ENCODE measurements around the gene LARGE1.
A peak's percentile ranks its signal among the peaks of the same experiment; 100 is the strongest.

LARGE1 gene

GRCh38 chr22:33588860-33589259, 331.4 kb downstream of the LARGE1 start:
- Histone ChIP-seq H4K8ac (ENCODE audit: low read depth, low read length) (no peak overlapping the region), H2BK120ac (ENCODE audit: insufficient read depth, low read length, poor library complexity) (no peak overlapping the region), H4K12ac (ENCODE audit: low read depth, low read length) (no peak overlapping the region), H3K4me2 (ENCODE audit: low read length) (no peak overlapping the region), H3K27me3 (ENCODE audit: insufficient read depth, low read length) (no peaks in the 10 kb centered on the region), H3K4ac (ENCODE audit: low read depth, low read length) (no peak overlapping the region), H3K79me2 (ENCODE audit: control insufficient read depth, insufficient read depth, low read length, poor library complexity) (no peaks in the 10 kb centered on the region), H3K9ac (ENCODE audit: low read length) (no peak overlapping the region), H3K14ac (ENCODE audit: low read length) (no peak overlapping the region), H2AFZ (ENCODE audit: insufficient read depth, low read length, poor library complexity) (no peak overlapping the region), H3K27ac (ENCODE audit: low read depth, low read length) (no peak overlapping the region), H2BK5ac (ENCODE audit: low read depth, low read length, poor library complexity) (no peak overlapping the region), H4K91ac (ENCODE audit: low read depth, low read length) (no peak overlapping the region), H2BK12ac (ENCODE audit: low read length) (no peak overlapping the region), H3K18ac (ENCODE audit: low read length) (no peak overlapping the region), H3K79me1 (ENCODE audit: low read length) (no peaks in the 10 kb centered on the region), H3K23ac (ENCODE audit: low read length) (no peak overlapping the region), H3K4me1 (ENCODE audit: control insufficient read depth in 1 of 2, insufficient read depth in 2 of 2, low read length in 2 of 2) (no peaks in the 10 kb centered on the region), H2AK5ac (ENCODE audit: low read length) (no peak overlapping the region), H3K4me3 (ENCODE audit: low read depth, low read length) (no peak overlapping the region), H3K36me3 (ENCODE audit: control insufficient read depth in 1 of 2, insufficient read depth in 2 of 2, low read length in 2 of 2) (no peaks in the 10 kb centered on the region), H3K9me3 (ENCODE audit: insufficient read depth, low read depth, low read length) (no peaks in the 10 kb centered on the region)
- no CpG with 5 or more reads among the region's 2 CpGs for WGBS (ENCODE audit: extremely low coverage, insufficient coverage, insufficient read length)
- DNase-seq = no peak

- Histone ChIP-seq H3K4me1 (ENCODE audit: control insufficient read depth in 1 of 2, insufficient read depth in 2 of 2, low read length in 2 of 2) (no peaks in the 10 kb centered on the region), H4K91ac (ENCODE audit: low read depth, low read length) (no peak overlapping the region), H3K23ac (ENCODE audit: low read length) (no peak overlapping the region)
Measured at GRCh38 chr22:33584152-33584551, 336.1 kb downstream of the LARGE1 start.

GRCh38 chr22:33582822-33583400, 337.4 kb downstream of the LARGE1 start:
- no CpG with 5 or more reads among the region's 1 CpG for WGBS (ENCODE audit: extremely low coverage, insufficient coverage, insufficient read length)
- H3K23ac ChIP-seq (ENCODE audit: low read length) = peak overlapping the region; percentile 69
- H3K36me3 ChIP-seq (ENCODE audit: control insufficient read depth in 1 of 2, insufficient read depth in 2 of 2, low read length in 2 of 2) = no peaks in the 10 kb centered on the region
- H3K9me3 ChIP-seq (ENCODE audit: insufficient read depth, low read depth, low read length) = no peaks in the 10 kb centered on the region
- H3K4me2 ChIP-seq (ENCODE audit: low read length) = no peak overlapping the region
- no peaks in the 10 kb centered on the region for H3K27me3 ChIP-seq (ENCODE audit: insufficient read depth, low read length)
- DNase-seq = no peak
- no peak overlapping the region for H3K14ac ChIP-seq (ENCODE audit: low read length)
- no peaks in the 10 kb centered on the region for H3K79me2 ChIP-seq (ENCODE audit: control insufficient read depth, insufficient read depth, low read length, poor library complexity)
- no peak overlapping the region for H4K12ac ChIP-seq (ENCODE audit: low read depth, low read length)
- no peak overlapping the region for H4K8ac ChIP-seq (ENCODE audit: low read depth, low read length)
- no peak overlapping the region for H3K27ac ChIP-seq (ENCODE audit: low read depth, low read length)
- no peak overlapping the region for H2BK120ac ChIP-seq (ENCODE audit: insufficient read depth, low read length, poor library complexity)
- H2AFZ ChIP-seq (ENCODE audit: insufficient read depth, low read length, poor library complexity) = no peak overlapping the region
- H2BK5ac ChIP-seq (ENCODE audit: low read depth, low read length, poor library complexity) = no peak overlapping the region
- no peaks in the 10 kb centered on the region for H3K4me1 ChIP-seq (ENCODE audit: control insufficient read depth in 1 of 2, insufficient read depth in 2 of 2, low read length in 2 of 2)
- H3K79me1 ChIP-seq (ENCODE audit: low read length) = no peaks in the 10 kb centered on the region
- H4K91ac ChIP-seq (ENCODE audit: low read depth, low read length) = no peak overlapping the region
- H3K9ac ChIP-seq (ENCODE audit: low read length) = no peak overlapping the region
- H2AK5ac ChIP-seq (ENCODE audit: low read length) = no peak overlapping the region
- no peak overlapping the region for H3K4ac ChIP-seq (ENCODE audit: low read depth, low read length)
- H3K4me3 ChIP-seq (ENCODE audit: low read depth, low read length) = no peak overlapping the region
- no peak overlapping the region for H2BK12ac ChIP-seq (ENCODE audit: low read length)
- H3K18ac ChIP-seq (ENCODE audit: low read length) = no peak overlapping the region

More at GRCh38 chr22:33584152-33584551, 336.1 kb downstream of the LARGE1 start:
- no peak overlapping the region for H2AK5ac ChIP-seq (ENCODE audit: low read length)
- no peaks in the 10 kb centered on the region for H3K79me2 ChIP-seq (ENCODE audit: control insufficient read depth, insufficient read depth, low read length, poor library complexity)
- no peaks in the 10 kb centered on the region for H3K79me1 ChIP-seq (ENCODE audit: low read length)
- no peak overlapping the region for H2BK120ac ChIP-seq (ENCODE audit: insufficient read depth, low read length, poor library complexity)
- no peak overlapping the region for H2BK12ac ChIP-seq (ENCODE audit: low read length)
- no peak overlapping the region for H4K8ac ChIP-seq (ENCODE audit: low read depth, low read length)
- no peak overlapping the region for H3K27ac ChIP-seq (ENCODE audit: low read depth, low read length)
- no peaks in the 10 kb centered on the region for H3K36me3 ChIP-seq (ENCODE audit: control insufficient read depth in 1 of 2, insufficient read depth in 2 of 2, low read length in 2 of 2)
- no CpG with 5 or more reads among the region's 5 CpGs for WGBS (ENCODE audit: extremely low coverage, insufficient coverage, insufficient read length)
- no peak overlapping the region for H3K18ac ChIP-seq (ENCODE audit: low read length)
- no peak overlapping the region for H2AFZ ChIP-seq (ENCODE audit: insufficient read depth, low read length, poor library complexity)
- H3K4me3 ChIP-seq (ENCODE audit: low read depth, low read length) = no peak overlapping the region
- H3K9ac ChIP-seq (ENCODE audit: low read length) = no peak overlapping the region
- H4K12ac ChIP-seq (ENCODE audit: low read depth, low read length) = no peak overlapping the region
- no peak overlapping the region for H3K4ac ChIP-seq (ENCODE audit: low read depth, low read length)
- DNase-seq = no peak
- H3K27me3 ChIP-seq (ENCODE audit: insufficient read depth, low read length) = no peaks in the 10 kb centered on the region
- H2BK5ac ChIP-seq (ENCODE audit: low read depth, low read length, poor library complexity) = no peak overlapping the region
- H3K14ac ChIP-seq (ENCODE audit: low read length) = no peak overlapping the region
- H3K4me2 ChIP-seq (ENCODE audit: low read length) = no peak overlapping the region
- no peaks in the 10 kb centered on the region for H3K9me3 ChIP-seq (ENCODE audit: insufficient read depth, low read depth, low read length)

GRCh38 chr22:33580310-33580709, 340.0 kb downstream of the LARGE1 start:
- Histone ChIP-seq H3K4me3 (ENCODE audit: low read depth, low read length) (no peak overlapping the region), H4K8ac (ENCODE audit: low read depth, low read length) (no peak overlapping the region), H3K23ac (ENCODE audit: low read length) (no peak overlapping the region), H2BK12ac (ENCODE audit: low read length) (no peak overlapping the region), H4K12ac (ENCODE audit: low read depth, low read length) (no peak overlapping the region), H3K36me3 (ENCODE audit: control insufficient read depth in 1 of 2, insufficient read depth in 2 of 2, low read length in 2 of 2) (no peaks in the 10 kb centered on the region), H3K4me1 (ENCODE audit: control insufficient read depth in 1 of 2, insufficient read depth in 2 of 2, low read length in 2 of 2) (no peaks in the 10 kb centered on the region), H3K4ac (ENCODE audit: low read depth, low read length) (no peak overlapping the region), H3K14ac (ENCODE audit: low read length) (no peak overlapping the region), H3K9me3 (ENCODE audit: insufficient read depth, low read depth, low read length) (no peaks in the 10 kb centered on the region), H2AK5ac (ENCODE audit: low read length) (no peak overlapping the region), H4K91ac (ENCODE audit: low read depth, low read length) (no peak overlapping the region), H2BK5ac (ENCODE audit: low read depth, low read length, poor library complexity) (no peak overlapping the region), H3K9ac (ENCODE audit: low read length) (no peak overlapping the region), H2BK120ac (ENCODE audit: insufficient read depth, low read length, poor library complexity) (no peak overlapping the region), H3K18ac (ENCODE audit: low read length) (no peak overlapping the region), H3K27me3 (ENCODE audit: insufficient read depth, low read length) (no peaks in the 10 kb centered on the region), H3K79me1 (ENCODE audit: low read length) (no peaks in the 10 kb centered on the region), H2AFZ (ENCODE audit: insufficient read depth, low read length, poor library complexity) (no peak overlapping the region), H3K4me2 (ENCODE audit: low read length) (no peak overlapping the region), H3K79me2 (ENCODE audit: control insufficient read depth, insufficient read depth, low read length, poor library complexity) (no peaks in the 10 kb centered on the region), H3K27ac (ENCODE audit: low read depth, low read length) (no peak overlapping the region)
- no CpG with 5 or more reads among the region's 7 CpGs for WGBS (ENCODE audit: extremely low coverage, insufficient coverage, insufficient read length)
- no peak for DNase-seq
